ENCODE data around the gene ST6GAL2.

ST6GAL2 gene

DNA sequence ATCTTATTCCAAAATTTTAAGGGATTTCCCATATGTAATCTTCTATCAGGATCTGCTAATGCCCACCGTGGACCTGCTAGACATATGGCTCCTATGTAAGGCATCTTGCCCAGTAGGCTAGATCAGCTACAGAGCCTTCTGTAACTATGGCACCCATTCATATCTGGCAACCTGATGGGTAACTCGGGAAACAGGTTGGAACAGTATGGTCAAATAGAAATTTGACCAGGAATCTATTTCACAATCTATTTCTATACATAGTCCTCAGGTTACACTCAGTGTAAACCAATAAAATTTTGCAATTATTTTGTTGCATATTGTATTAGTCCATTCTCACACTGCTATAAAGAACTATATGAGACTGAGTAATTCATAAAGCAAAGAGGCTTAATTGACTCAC, 93.3 kb downstream of the ST6GAL2 start:
- TF ChIP-seq, protein P1, sequence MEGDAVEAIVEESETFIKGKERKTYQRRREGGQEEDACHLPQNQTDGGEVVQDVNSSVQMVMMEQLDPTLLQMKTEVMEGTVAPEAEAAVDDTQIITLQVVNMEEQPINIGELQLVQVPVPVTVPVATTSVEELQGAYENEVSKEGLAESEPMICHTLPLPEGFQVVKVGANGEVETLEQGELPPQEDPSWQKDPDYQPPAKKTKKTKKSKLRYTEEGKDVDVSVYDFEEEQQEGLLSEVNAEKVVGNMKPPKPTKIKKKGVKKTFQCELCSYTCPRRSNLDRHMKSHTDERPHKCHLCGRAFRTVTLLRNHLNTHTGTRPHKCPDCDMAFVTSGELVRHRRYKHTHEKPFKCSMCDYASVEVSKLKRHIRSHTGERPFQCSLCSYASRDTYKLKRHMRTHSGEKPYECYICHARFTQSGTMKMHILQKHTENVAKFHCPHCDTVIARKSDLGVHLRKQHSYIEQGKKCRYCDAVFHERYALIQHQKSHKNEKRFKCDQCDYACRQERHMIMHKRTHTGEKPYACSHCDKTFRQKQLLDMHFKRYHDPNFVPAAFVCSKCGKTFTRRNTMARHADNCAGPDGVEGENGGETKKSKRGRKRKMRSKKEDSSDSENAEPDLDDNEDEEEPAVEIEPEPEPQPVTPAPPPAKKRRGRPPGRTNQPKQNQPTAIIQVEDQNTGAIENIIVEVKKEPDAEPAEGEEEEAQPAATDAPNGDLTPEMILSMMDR (IDR thresholded peaks at IDR 0.05), result no peak
- H3K36me3 ChIP-seq, result no peaks in the 10 kb centered on the region

DNA sequence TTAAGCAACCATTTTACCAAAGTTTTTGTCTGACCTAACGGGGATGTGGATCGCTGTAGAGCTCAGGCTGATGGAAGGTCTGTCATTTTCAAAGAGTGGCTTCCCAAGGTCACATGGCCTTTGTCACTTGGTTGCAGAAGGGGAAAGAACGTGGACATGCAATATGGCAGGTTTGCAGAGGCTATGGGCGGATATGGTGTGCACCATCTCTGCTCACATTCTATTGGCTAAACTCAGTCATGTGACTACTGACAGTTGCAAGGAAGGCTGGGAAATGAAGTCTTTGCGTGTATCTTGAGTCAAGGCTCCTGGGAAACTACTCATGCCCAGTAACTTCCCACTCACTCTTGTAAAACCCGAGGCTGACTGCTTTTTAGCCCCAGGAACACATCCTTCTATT, 96.8 kb downstream of the ST6GAL2 start:
- no peaks in the 10 kb centered on the region for H3K9me3 ChIP-seq
- no peaks in the 10 kb centered on the region for H3K36me3 ChIP-seq
- no peak overlapping the region for H3K4me3 ChIP-seq (ENCODE audit: low read depth in 1 of 2, low read length in 1 of 2)
- no peaks in the 10 kb centered on the region for H3K4me1 ChIP-seq (ENCODE audit: control insufficient read depth in 1 of 2, insufficient read depth in 1 of 2, low read depth in 1 of 2, low read length in 1 of 2)
- no peaks in the 10 kb centered on the region for H3K27me3 ChIP-seq
- no peak overlapping the region for H3K27ac ChIP-seq
- TF ChIP-seq, protein P1 (IDR thresholded peaks at IDR 0.05), result no peak

More for the DNA sequence above, 93.3 kb downstream of the ST6GAL2 start:
- Histone ChIP-seq H3K27me3 (no peaks in the 10 kb centered on the region), H3K4me1 (ENCODE audit: control insufficient read depth in 1 of 2, insufficient read depth in 1 of 2, low read depth in 1 of 2, low read length in 1 of 2) (no peaks in the 10 kb centered on the region), H3K9me3 (no peaks in the 10 kb centered on the region), H3K27ac (no peak overlapping the region), H3K4me3 (ENCODE audit: low read depth in 1 of 2, low read length in 1 of 2) (no peak overlapping the region)

DNA sequence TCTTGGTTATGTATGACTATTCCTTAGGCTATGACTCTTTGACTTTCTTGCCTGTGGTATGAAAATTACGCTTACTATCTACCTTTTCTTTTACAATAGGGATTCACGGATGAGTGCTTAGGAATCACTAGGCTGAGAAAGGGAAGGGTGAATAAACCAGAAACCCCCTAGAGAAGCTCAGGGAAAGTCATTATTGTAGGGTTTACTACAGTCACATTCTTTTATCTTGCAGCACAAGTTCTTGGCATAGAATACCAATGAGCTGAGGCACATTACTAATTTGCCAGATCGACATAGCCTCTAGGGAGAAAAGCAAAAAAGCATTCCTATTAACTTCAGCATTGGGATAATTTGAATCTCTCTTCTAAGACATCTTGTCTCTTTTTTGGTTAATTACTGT, 103.3 kb downstream of the ST6GAL2 start:
- no peaks in the 10 kb centered on the region for H3K9me3 ChIP-seq
- H3K4me1 ChIP-seq (ENCODE audit: control insufficient read depth in 1 of 2, insufficient read depth in 1 of 2, low read depth in 1 of 2, low read length in 1 of 2), result no peaks in the 10 kb centered on the region
- H3K27me3 ChIP-seq, result no peaks in the 10 kb centered on the region
- H3K4me3 ChIP-seq (ENCODE audit: low read depth in 1 of 2, low read length in 1 of 2), result no peak overlapping the region
- no peak overlapping the region for H3K27ac ChIP-seq
- TF ChIP-seq, protein P1 (IDR thresholded peaks at IDR 0.05), result no peak
- no peaks in the 10 kb centered on the region for H3K36me3 ChIP-seq

DNA sequence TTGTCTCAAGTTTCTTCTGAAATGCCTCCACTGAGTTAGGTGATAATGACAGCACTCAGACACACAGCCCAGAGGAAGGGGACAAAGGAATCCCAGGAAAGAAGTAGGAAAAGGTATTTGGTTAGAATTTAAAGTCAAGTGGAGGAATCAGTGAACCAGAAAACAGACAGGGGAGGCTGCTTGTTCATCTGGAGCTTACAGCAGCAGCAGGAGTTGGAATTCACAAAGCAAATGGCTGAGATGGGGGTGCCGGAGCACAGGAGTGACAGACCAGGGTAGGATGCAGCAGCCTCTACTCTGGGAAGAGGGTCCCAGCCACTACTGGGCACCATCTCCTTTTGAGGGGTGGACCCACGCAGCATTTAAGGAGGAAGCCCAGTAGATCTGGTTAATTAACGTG, 104.8 kb downstream of the ST6GAL2 start:
- no peak overlapping the region for H3K27ac ChIP-seq
- H3K4me1 ChIP-seq (ENCODE audit: control insufficient read depth in 1 of 2, insufficient read depth in 1 of 2, low read depth in 1 of 2, low read length in 1 of 2), result no peaks in the 10 kb centered on the region
- no peaks in the 10 kb centered on the region for H3K9me3 ChIP-seq
- H3K4me3 ChIP-seq (ENCODE audit: low read depth in 1 of 2, low read length in 1 of 2), result no peak overlapping the region
- TF ChIP-seq, protein P1 (IDR thresholded peaks at IDR 0.05), result no peak
- H3K27me3 ChIP-seq, result no peaks in the 10 kb centered on the region
- H3K36me3 ChIP-seq, result no peaks in the 10 kb centered on the region

DNA sequence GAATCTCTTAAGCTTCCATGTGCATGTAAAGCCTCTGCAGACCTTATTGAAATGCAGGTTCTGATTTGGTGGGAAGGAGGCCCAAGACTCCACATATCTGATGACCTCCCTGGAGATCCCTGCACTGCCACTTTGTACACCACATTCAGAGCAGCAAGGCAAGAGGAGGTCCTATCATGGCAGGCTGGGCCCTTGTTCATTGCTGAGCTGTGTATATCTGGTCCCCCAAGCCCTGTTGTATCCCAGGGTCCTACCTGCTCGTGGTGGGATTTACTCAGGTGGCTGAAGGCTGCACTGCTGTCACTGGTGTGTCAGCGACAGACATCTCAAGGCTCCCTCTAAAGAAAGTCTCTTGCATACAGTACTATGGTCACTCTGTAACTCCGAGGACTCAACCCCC, 114.2 kb downstream of the ST6GAL2 start:
- Histone ChIP-seq H3K27me3 (no peaks in the 10 kb centered on the region), H3K36me3 (no peaks in the 10 kb centered on the region), H3K27ac (no peak overlapping the region), H3K4me3 (ENCODE audit: low read depth in 1 of 2, low read length in 1 of 2) (no peak overlapping the region), H3K9me3 (no peaks in the 10 kb centered on the region), H3K4me1 (ENCODE audit: control insufficient read depth in 1 of 2, insufficient read depth in 1 of 2, low read depth in 1 of 2, low read length in 1 of 2) (no peaks in the 10 kb centered on the region)
- TF ChIP-seq, protein P1 (IDR thresholded peaks at IDR 0.05), result no peak

DNA sequence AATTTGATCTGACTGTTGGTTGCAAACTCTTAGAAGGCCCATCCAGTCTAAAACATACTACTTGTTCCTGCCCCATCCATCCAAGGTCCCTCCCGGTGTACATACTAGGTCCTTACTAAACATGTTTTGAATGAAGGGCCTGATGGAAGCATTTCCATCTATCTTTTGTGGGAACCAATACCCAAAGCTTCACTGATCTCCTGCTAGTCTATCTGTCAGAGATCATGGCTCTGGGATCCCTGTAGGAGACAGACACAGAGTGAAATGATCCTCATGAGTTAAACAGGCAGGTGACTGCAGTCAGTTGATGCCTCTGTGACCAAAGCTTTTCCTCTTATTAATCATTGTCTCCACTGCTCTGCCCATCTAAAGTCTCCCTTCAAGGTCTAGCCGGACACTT, 115.0 kb downstream of the ST6GAL2 start:
- Histone ChIP-seq H3K4me1 (ENCODE audit: control insufficient read depth in 1 of 2, insufficient read depth in 1 of 2, low read depth in 1 of 2, low read length in 1 of 2) (no peaks in the 10 kb centered on the region), H3K36me3 (no peaks in the 10 kb centered on the region), H3K4me3 (ENCODE audit: low read depth in 1 of 2, low read length in 1 of 2) (no peak overlapping the region), H3K27ac (no peak overlapping the region), H3K27me3 (no peaks in the 10 kb centered on the region), H3K9me3 (no peaks in the 10 kb centered on the region)
- TF ChIP-seq, protein P1 (IDR thresholded peaks at IDR 0.05), result no peak
